ENCODE results near the gene TRIM5. TPM values are rescaled to one million over a fixed set of nuclear protein-coding genes. Genes with fewer than 3 reads are reported as not detected.

The TRIM5 gene
- total and polyA plus RNA-seq, 2 donors (not counting 1 experiment from before 2014, with no cell fraction given): 10.1 to 39.5 TPM

DNA sequence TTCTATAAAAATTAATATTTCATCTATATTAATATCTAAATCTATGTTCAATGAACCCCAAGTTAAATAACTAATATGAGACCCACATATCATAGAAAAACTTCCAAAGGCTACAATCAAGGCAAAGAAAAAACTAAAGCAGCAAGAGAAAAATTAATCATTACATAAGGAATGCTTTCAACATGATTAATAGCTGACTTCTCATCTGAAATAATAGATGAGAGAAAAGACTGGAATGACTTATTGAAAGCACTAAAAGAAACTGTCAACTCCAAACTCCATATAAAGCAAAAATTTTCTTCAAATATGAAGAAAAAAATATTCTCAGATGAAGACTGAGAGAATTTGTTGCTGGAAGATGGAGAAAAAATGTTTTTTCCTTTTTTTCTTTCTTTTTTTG is 13.0 kb downstream of the TRIM5 start:
- ATAC-seq (ENCODE audit: low read depth): no peak
- no peaks in the 10 kb centered on the region for H3K9me3 Mint-ChIP-seq (ENCODE audit: insufficient read depth)
- TF ChIP-seq, protein P1, sequence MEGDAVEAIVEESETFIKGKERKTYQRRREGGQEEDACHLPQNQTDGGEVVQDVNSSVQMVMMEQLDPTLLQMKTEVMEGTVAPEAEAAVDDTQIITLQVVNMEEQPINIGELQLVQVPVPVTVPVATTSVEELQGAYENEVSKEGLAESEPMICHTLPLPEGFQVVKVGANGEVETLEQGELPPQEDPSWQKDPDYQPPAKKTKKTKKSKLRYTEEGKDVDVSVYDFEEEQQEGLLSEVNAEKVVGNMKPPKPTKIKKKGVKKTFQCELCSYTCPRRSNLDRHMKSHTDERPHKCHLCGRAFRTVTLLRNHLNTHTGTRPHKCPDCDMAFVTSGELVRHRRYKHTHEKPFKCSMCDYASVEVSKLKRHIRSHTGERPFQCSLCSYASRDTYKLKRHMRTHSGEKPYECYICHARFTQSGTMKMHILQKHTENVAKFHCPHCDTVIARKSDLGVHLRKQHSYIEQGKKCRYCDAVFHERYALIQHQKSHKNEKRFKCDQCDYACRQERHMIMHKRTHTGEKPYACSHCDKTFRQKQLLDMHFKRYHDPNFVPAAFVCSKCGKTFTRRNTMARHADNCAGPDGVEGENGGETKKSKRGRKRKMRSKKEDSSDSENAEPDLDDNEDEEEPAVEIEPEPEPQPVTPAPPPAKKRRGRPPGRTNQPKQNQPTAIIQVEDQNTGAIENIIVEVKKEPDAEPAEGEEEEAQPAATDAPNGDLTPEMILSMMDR (IDR thresholded peaks at IDR 0.05): no peak
- TF ChIP-seq EZH2 (IDR thresholded peaks at IDR 0.05; ENCODE audit: borderline replicate concordance, insufficient read depth, low read depth, low read length, poor library complexity, severe bottlenecking): no peak
- H3K79me2 ChIP-seq (ENCODE audit: control insufficient read depth, insufficient read depth, low read length): peaks cover 22% of the 10 kb centered on the region
- intact Hi-C loops (cut with micrococcal nuclease): loop anchor here (5.0 kb wide), 1 partner anchor 40 kb away; no protein-coding TSS in a partner anchor
- H3K4me3 ChIP-seq (ENCODE audit: control extremely low read depth in 1 of 5, extremely low read depth in 1 of 5, insufficient read depth in 1 of 5, low read depth in 2 of 5, low read length in 4 of 5): no peak overlapping the region
- H3K27me3 Mint-ChIP-seq: no peaks in the 10 kb centered on the region
- ChIA-PET CTCF (interaction anchor here (0.7 to 1.7 kb wide), 2 partner anchors 12 to 1081 kb away, joined by 3 to 6 read pairs; no protein-coding TSS in a partner anchor), POLR2A (no interaction called here)
- no peak overlapping the region for H2AFZ ChIP-seq (ENCODE audit: insufficient read depth, low read depth, low read length, poor library complexity, severe bottlenecking)
- H3K27ac ChIP-seq (ENCODE audit: low read length in 2 of 2): no peak overlapping the region
- peaks cover 4 to 27% of the 10 kb centered on the region in 2 experiments for H3K36me3 ChIP-seq (replicated peaks in 1 of 2; ENCODE audit: control extremely low read depth in 1 of 2, control insufficient read depth in 1 of 2, extremely low read depth in 1 of 2, insufficient read depth in 2 of 2, low read length in 1 of 2)
- H3K9ac ChIP-seq (ENCODE audit: low read length): no peak overlapping the region
- H3K9me3 ChIP-seq (ENCODE audit: control extremely low read depth in 1 of 3, control insufficient read depth in 2 of 3, insufficient read depth in 1 of 3, low read length in 2 of 3): no peaks in the 10 kb centered on the region
- H3K4me1 Mint-ChIP-seq: peaks cover 2% of the 10 kb centered on the region
- no peaks in the 10 kb centered on the region for H4K20me1 ChIP-seq (ENCODE audit: control insufficient read depth, insufficient read depth, low read length, poor library complexity, severe bottlenecking)
- no peak for DNase-seq
- H3K4me2 ChIP-seq (replicated peaks; ENCODE audit: low read depth, low read length, poor library complexity, severe bottlenecking): no peak overlapping the region
- no peaks in the 10 kb centered on the region for H3K4me1 ChIP-seq (ENCODE audit: control insufficient read depth in 2 of 2, insufficient read depth in 2 of 2, low read length in 2 of 2)
- H3K27me3 ChIP-seq (replicated peaks in 1 of 4; ENCODE audit: control extremely low read depth in 1 of 4, control insufficient read depth in 3 of 4, insufficient read depth in 4 of 4, low read length in 3 of 4): no peaks in the 10 kb centered on the region
- H3K27ac Mint-ChIP-seq: no peak overlapping the region
- H3K4me3 Mint-ChIP-seq: no peak overlapping the region

DNA sequence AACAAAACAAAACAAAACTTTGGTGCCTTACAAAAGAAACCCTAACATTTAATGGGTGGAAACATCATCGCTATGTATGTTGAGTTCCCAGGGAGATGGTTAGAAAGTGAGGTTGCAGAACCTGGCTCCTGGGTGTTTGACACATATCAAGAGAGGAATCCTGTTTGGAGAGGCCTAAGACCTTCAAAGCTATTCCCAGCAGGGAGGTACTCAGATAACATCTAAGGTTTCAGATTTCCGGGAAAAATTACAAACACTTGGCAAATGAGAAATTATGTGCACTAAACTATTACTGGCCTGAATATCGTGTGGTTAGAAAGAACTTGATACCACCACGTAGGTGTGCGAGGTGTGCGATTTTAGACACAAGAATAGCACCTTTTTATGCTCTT is 18.5 kb downstream of the TRIM5 start:
- H3K79me2 ChIP-seq (ENCODE audit: control insufficient read depth, insufficient read depth, low read length): peaks cover 7% of the 10 kb centered on the region
- TF ChIP-seq, protein P1 (IDR thresholded peaks at IDR 0.05): no peak
- TF ChIP-seq EZH2 (IDR thresholded peaks at IDR 0.05; ENCODE audit: borderline replicate concordance, insufficient read depth, low read depth, low read length, poor library complexity, severe bottlenecking): no peak
- H3K27ac ChIP-seq (ENCODE audit: low read length in 2 of 2): no peak overlapping the region
- no peaks in the 10 kb centered on the region for H3K27me3 ChIP-seq (replicated peaks in 1 of 4; ENCODE audit: control extremely low read depth in 1 of 4, control insufficient read depth in 3 of 4, insufficient read depth in 4 of 4, low read length in 3 of 4)
- H3K4me2 ChIP-seq (replicated peaks; ENCODE audit: low read depth, low read length, poor library complexity, severe bottlenecking): no peak overlapping the region
- Mint-ChIP-seq H3K4me3 (no peak overlapping the region), H3K27ac (no peak overlapping the region), H3K9me3 (ENCODE audit: insufficient read depth) (no peaks in the 10 kb centered on the region), H3K27me3 (no peaks in the 10 kb centered on the region), H3K4me1 (no peaks in the 10 kb centered on the region)
- no peak for DNase-seq
- H3K4me3 ChIP-seq (ENCODE audit: control extremely low read depth in 1 of 5, extremely low read depth in 1 of 5, insufficient read depth in 1 of 5, low read depth in 2 of 5, low read length in 4 of 5): no peak overlapping the region
- ChIA-PET POLR2A (no interaction called here), CTCF (interaction anchor here (0.7 kb wide), 1 partner anchor 89 kb away, joined by 3 read pairs; no protein-coding TSS in a partner anchor)
- no peaks in the 10 kb centered on the region for H3K4me1 ChIP-seq (ENCODE audit: control insufficient read depth in 2 of 2, insufficient read depth in 2 of 2, low read length in 2 of 2)
- peaks cover 2 to 47% of the 10 kb centered on the region in 2 experiments for H3K36me3 ChIP-seq (replicated peaks in 1 of 2; ENCODE audit: control extremely low read depth in 1 of 2, control insufficient read depth in 1 of 2, extremely low read depth in 1 of 2, insufficient read depth in 2 of 2, low read length in 1 of 2)
- intact Hi-C loops (cut with micrococcal nuclease): no loop called here
- H2AFZ ChIP-seq (ENCODE audit: insufficient read depth, low read depth, low read length, poor library complexity, severe bottlenecking): no peak overlapping the region
- ATAC-seq (ENCODE audit: low read depth): no peak
- no peak overlapping the region for H3K9ac ChIP-seq (ENCODE audit: low read length)
- no peaks in the 10 kb centered on the region for H3K9me3 ChIP-seq (ENCODE audit: control extremely low read depth in 1 of 3, control insufficient read depth in 2 of 3, insufficient read depth in 1 of 3, low read length in 2 of 3)
- WGBS (ENCODE audit: insufficient coverage): 95% methylated on average over 2 of the region's 6 CpGs
- H4K20me1 ChIP-seq (ENCODE audit: control insufficient read depth, insufficient read depth, low read length, poor library complexity, severe bottlenecking): no peaks in the 10 kb centered on the region

Data from B cell (primary cell).